LoVo (cell line): ENCODE measurements around the gene SPHK2.
"Not testable (repeated sequence)": the region's sequence is repeated elsewhere in the genome, so short reads cannot be mapped to it uniquely, and the experiment has no call there.

Experiments used
- DNase-seq: peaks from one replicate; pipeline ENCODE4 v3.0.0-alpha.2; 2016; ENCODE audit warnings: low spot score

Gene SPHK2

GRCh38 chr19:48637449-48637947 lies 18.2 kb downstream of the SPHK2 start:
- peak; percentile 97 for DNase-seq

- peak; percentile 78 for DNase-seq
These were observed 18.9 kb downstream of the SPHK2 start for GRCh38 chr19:48637948-48638830.

GRCh38 chr19:48638831-48639381 lies 19.6 kb downstream of the SPHK2 start:
- no peak for DNase-seq

GRCh38 chr19:48639483-48640375 lies 20.4 kb downstream of the SPHK2 start:
- no peak for DNase-seq

- no peak for DNase-seq
These were observed 22.5 kb downstream of the SPHK2 start for GRCh38 chr19:48641850-48642249.

- DNase-seq, result no peak
These were observed 23.6 kb downstream of the SPHK2 start for GRCh38 chr19:48642862-48643261.

GRCh38 chr19:48644355-48644754 lies 25.0 kb downstream of the SPHK2 start:
- no peak for DNase-seq

GRCh38 chr19:48644839-48645619 lies 25.7 kb downstream of the SPHK2 start:
- peak; percentile 37 for DNase-seq

- no peak for DNase-seq
These were observed 26.3 kb downstream of the SPHK2 start for GRCh38 chr19:48645620-48646000.

GRCh38 chr19:48646001-48646721 lies 26.9 kb downstream of the SPHK2 start, which contains the start of gene CA11:
CA11 (minus strand) TSS chr19:48646187; CDS start chr19:48645632, 555 bp downstream.
- peak; percentile 84 for DNase-seq

- no peak for DNase-seq
These were observed 27.5 kb downstream of the SPHK2 start for GRCh38 chr19:48646722-48647216.

GRCh38 chr19:48648134-48648533 lies 28.8 kb downstream of the SPHK2 start:
- no peak for DNase-seq

GRCh38 chr19:48650974-48651682 lies 31.8 kb downstream of the SPHK2 start:
- no peak for DNase-seq

- no peak for DNase-seq
These were observed 32.4 kb downstream of the SPHK2 start for GRCh38 chr19:48651683-48652048.

- DNase-seq, result no peak
These were observed 35.2 kb downstream of the SPHK2 start for GRCh38 chr19:48654299-48655059.

GRCh38 chr19:48656840-48657474 lies 37.7 kb downstream of the SPHK2 start:
- DNase-seq, result peak; percentile 23

- not testable (repeated sequence) for DNase-seq
These were observed 38.5 kb downstream of the SPHK2 start for GRCh38 chr19:48657828-48658227.

GRCh38 chr19:48658483-48658882 lies 39.2 kb downstream of the SPHK2 start:
- no peak for DNase-seq

GRCh38 chr19:48659768-48660167 lies 40.5 kb downstream of the SPHK2 start:
- no peak for DNase-seq
